HAP-1 (cell line): ENCODE data around the gene HNRNPA1L2.
"Not testable (repeated sequence)": the region's sequence is repeated elsewhere in the genome, so short reads cannot be mapped to it uniquely, and the experiment has no call there.

ENCODE experiments used
- DNase-seq, 2 experiments: peaks; one replicate each; pipeline ENCODE4 v3.0.0-alpha.2; 2016 to 2020; ENCODE audit warnings: low spot score in 2 of 2
- H3K27me3 ChIP-seq: fragments of 250-450 bp; sonication (Bioruptor Pico); 2 replicates; pipeline ENCODE4 v1.5.1; 2020; ENCODE audit warnings: low read depth, mild to moderate bottlenecking, moderate library complexity
- H3K36me3 ChIP-seq: fragments of 250-450 bp; sonication (Bioruptor Pico); replicated peaks from 2 replicates; pipeline ENCODE4 v1.5.1; 2020; ENCODE audit warnings: mild to moderate bottlenecking
- H3K4me1 ChIP-seq: fragments of 250-450 bp; sonication (Bioruptor Pico); 2 replicates; pipeline ENCODE4 v1.5.1; 2020; ENCODE audit warnings: mild to moderate bottlenecking
- H3K4me3 ChIP-seq: fragments of 250-450 bp; sonication (Bioruptor Pico); 2 replicates; pipeline ENCODE4 v1.5.1; 2020; ENCODE audit warnings: mild to moderate bottlenecking, moderate library complexity
- H3K9me3 ChIP-seq: fragments of 250-450 bp; sonication (Bioruptor Pico); 2 replicates; pipeline ENCODE4 v1.5.1; 2020; ENCODE audit warnings: mild to moderate bottlenecking, moderate library complexity
- in situ Hi-C: fragments of 300-500 bp; cut with MboI; formaldehyde crosslinking; loops from 3 replicates; pipeline ENCODE4 v1.14.3; 2020; ENCODE audit warnings: low sequenced_read_pairs, inconsistent platforms, mixed read lengths

Gene HNRNPA1L2

DNA sequence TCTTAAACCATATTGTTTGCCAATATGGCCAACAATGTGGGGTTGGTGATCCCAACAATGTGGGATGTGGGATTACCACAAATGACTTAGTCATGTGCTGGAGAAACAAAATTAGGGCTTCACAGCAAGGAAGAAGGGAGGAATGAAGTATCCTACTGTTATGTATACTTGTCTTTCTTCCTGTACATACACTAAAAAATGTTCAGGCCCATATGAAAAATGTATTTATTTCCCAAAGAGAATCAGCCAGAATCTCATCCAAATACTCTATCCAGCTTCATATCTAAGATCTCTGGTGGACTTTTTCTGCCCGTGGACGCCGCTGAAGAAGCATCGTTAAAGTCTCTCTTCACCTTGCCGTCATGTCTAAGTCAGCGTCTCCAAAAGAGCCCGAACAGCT lies at the start of gene HNRNPA1L2:
Gene HNRNPA1L2 (plus strand): TSS at position 301 of the 400 bp plus-strand sequence. CDS start 62 bp downstream, at position 363.
- no peaks in the 10 kb centered on the region for H3K4me1 ChIP-seq
- in situ Hi-C loops, result no loop called here
- DNase-seq, result no peak
- no peaks in the 10 kb centered on the region for H3K9me3 ChIP-seq
- no peaks in the 10 kb centered on the region for H3K27me3 ChIP-seq
- H3K36me3 ChIP-seq, result peaks cover 18% of the 10 kb centered on the region
- no peak within 1 kb of the TSS for H3K4me3 ChIP-seq

DNA sequence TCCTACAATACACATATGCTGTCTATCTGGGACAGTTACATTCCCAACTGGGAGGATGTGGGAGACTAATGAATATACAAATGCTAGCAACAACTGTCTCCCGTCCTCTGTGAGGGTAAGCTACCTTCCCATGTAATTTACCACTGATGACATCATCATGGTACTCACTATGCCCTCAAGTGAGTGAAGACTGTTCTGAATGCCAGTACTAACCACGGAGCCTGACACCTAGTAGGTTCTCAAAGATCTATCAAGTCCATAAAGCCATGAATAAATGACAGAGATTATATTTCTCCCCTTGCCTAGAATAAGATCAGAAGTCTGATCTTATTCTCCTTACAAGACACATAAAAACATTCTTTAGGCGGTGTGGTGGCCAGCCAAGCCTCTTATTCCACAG lies 49.1 kb upstream of the HNRNPA1L2 start:
- H3K27me3 ChIP-seq, H3K4me1 ChIP-seq, H3K9me3 ChIP-seq, H3K36me3 ChIP-seq, H3K4me3 ChIP-seq, in situ Hi-C loops, DNase-seq: not testable (repeated sequence)

DNA sequence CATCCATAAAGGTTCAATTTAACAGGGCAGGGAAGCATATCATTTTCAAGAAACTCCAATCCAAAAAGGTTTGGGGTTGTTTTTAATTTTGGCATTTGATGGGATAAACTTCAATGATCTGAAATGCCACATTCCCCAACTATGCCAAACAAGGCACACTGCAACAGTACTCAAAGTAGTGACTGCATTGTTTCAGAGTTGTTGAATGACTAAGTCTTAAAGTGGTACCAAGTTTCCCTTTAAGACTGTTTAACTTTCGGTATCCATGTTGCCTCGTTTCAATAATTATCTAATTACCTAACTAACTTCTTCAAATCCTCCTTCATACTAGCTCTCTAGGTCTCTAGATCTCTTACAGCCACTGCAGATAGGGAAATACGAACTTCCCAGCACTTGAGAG lies 48.4 kb upstream of the HNRNPA1L2 start:
- H3K36me3 ChIP-seq, H3K9me3 ChIP-seq, H3K4me1 ChIP-seq, DNase-seq, in situ Hi-C loops, H3K27me3 ChIP-seq, H3K4me3 ChIP-seq: not testable (repeated sequence)

DNA sequence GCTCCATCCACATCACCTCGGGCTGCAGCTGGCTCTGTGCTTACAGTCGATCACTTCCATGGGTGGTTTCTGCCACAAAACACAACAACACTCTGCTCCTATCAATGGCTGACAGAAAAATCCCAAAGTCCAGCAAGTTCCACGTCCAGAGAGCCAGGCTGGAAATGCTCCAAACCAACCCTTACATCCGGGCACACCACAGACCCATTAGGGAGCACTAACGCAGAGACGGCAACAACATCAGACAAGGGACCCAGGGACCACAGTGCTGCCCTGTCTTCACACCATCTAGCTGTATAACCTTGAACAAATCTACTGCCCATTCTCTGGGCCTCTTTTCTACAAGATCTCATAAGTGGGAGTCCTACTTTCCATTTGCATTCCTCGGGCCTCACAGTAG lies 47.9 kb upstream of the HNRNPA1L2 start:
- H3K4me1 ChIP-seq, DNase-seq, H3K36me3 ChIP-seq, H3K27me3 ChIP-seq, H3K9me3 ChIP-seq, in situ Hi-C loops, H3K4me3 ChIP-seq: not testable (repeated sequence)

DNA sequence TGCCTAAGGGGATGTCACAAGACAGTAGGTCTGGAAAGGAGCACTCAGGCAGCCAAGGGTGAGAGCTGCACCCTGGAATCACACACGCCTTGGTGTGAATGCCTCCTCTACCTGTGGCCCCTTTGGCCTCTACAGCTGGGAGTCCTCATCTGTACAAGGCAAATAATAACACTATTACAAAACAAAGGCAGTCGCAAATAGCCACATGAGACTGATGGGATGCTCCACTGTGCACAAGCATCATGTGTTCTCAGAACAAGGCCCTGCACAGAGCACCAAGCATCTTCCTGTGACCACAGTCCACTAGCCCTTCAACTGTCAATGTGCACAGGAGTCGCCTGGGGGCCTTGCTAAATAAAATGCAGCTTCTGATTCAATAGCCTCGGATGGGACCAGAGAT lies 44.6 kb upstream of the HNRNPA1L2 start:
- Histone ChIP-seq H3K4me3 (no peak overlapping the region), H3K27me3 (no peaks in the 10 kb centered on the region), H3K9me3 (no peaks in the 10 kb centered on the region), H3K36me3 (no peaks in the 10 kb centered on the region), H3K4me1 (peaks cover 5% of the 10 kb centered on the region)
- in situ Hi-C loops, result no loop called here
- no peak for DNase-seq

DNA sequence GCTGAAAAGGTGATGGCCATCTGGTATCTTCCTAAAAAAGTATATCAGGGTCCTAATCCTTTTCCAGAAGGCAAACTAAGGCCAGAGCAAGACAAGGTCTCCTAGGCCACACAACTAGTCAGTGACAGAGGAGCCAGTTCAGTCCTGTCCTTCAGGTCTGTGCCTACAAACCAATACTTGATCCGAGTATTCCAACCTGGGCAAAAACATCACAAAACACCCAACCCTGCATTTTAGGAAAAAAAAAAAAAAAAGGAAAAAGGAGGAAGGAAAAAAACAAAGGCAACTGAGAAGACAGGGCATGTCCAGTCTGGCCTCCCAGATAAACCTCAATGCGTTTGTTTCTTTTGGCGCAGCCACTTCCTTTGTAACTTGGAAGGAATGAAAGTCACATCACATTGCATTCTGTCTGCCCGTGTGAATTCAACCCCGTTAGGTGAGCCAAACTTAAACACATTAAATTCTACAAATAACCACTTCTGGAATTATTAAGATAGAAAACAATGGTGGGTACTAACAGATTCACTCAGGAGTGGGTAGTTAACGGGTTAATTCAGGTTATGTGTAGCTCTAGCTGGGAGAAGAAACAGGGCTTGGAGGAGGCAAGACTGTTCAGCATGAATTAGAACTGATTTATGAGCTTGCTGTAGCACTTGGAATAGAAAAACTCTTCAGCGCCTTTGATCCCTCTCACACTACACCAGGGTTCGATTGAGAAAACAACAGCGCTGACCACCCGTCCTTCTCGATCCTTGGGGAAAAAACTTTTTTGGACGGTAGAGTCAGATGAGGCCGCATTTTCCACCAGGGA lies 43.0 kb upstream of the HNRNPA1L2 start:
- H3K4me1 ChIP-seq, result peaks cover 5% of the 10 kb centered on the region
- no peaks in the 10 kb centered on the region for H3K27me3 ChIP-seq
- H3K9me3 ChIP-seq, result no peaks in the 10 kb centered on the region
- no peaks in the 10 kb centered on the region for H3K36me3 ChIP-seq
- in situ Hi-C loops, result no loop called here
- DNase-seq, result peak; percentile 42 to 68
- peak overlapping the region; percentile 49 for H3K4me3 ChIP-seq

DNA sequence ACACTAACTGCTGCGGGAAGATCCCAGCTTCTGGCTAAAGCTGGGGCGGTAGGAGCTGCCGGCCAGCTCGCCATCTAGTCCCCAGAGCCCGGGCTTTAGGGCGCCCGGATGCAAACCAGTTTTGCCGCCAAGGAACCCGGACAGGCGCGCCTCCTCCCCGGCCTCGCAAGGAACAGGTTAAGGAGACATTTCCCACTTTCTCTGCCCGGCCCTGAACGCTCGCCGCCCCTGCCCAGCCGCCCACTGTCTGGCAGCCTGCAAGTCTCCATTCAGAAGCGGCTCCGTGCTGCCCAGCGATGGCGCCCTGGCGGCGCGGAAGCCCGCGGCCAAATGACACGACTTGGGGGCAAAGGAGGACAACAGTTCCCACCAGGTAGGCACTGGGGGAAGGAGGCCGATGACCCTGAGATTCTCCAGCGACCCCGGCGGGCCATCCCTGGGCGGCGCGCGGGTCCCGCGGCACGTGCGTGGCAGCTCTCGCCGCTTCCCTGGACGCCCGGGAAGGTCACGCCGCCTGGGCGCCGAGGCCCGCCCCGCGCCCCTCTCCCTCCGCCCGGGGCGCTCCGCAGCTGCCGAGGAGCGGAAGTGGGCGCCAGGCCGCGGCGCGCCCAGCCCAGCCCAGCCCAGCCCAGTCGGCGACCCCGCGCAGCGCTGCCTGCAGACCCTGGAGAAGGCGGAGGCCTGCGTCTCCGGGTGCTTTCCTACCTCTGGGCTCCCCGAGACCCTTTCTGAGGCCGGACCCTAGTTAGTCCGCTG lies 42.2 kb upstream of the HNRNPA1L2 start:
- Histone ChIP-seq H3K36me3 (no peaks in the 10 kb centered on the region), H3K27me3 (no peaks in the 10 kb centered on the region), H3K4me1 (peaks cover 5% of the 10 kb centered on the region), H3K9me3 (no peaks in the 10 kb centered on the region), H3K4me3 (peak overlapping the region; percentile 49)
- in situ Hi-C loops, result no loop called here
- DNase-seq, result peak; percentile 67 to 73

DNA sequence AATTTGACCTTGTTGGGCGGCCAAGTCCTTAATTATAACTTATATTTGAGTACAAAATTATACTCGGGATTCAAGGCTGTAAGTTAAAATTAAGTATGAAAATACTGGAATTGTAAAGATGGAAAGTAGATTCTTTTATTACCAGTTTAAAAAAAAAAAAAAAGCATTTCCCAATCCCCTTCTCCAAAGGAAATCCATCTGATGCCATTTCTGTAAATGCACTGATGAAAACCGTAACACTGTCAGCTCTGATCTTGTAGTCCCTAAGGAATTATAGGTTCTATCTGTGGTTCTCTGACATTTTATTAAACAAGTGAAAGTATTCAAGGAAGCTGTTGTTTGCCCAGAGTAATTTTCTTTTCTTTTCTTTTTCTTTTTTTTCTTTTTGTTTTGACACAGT lies 41.6 kb upstream of the HNRNPA1L2 start:
- Histone ChIP-seq H3K36me3 (no peaks in the 10 kb centered on the region), H3K4me3 (peak overlapping the region; percentile 49), H3K4me1 (peaks cover 5% of the 10 kb centered on the region), H3K9me3 (no peaks in the 10 kb centered on the region), H3K27me3 (no peaks in the 10 kb centered on the region)
- in situ Hi-C loops, result no loop called here
- peak in 1 of 2 experiments; percentile 35 for DNase-seq

DNA sequence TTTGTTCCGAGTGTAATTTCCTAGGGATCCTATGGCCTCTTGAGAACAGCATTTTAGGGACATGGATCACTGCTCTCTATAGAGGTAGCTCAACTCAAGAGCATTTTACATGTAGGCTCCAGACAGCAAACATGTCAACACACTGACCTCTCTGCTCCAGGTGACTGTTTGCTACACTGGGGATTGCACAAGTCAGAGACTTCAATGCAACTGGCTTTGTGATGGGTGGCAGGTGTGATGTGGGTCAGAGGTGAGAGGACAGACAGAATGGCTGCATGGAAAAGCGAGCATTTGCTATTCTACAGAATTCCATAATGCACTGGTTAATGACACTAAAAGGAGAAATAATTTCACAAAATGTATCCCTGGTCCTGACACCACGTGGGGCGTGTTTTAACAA lies 38.9 kb upstream of the HNRNPA1L2 start:
- in situ Hi-C loops, H3K4me3 ChIP-seq, H3K36me3 ChIP-seq, DNase-seq, H3K4me1 ChIP-seq, H3K27me3 ChIP-seq, H3K9me3 ChIP-seq: not testable (repeated sequence)

DNA sequence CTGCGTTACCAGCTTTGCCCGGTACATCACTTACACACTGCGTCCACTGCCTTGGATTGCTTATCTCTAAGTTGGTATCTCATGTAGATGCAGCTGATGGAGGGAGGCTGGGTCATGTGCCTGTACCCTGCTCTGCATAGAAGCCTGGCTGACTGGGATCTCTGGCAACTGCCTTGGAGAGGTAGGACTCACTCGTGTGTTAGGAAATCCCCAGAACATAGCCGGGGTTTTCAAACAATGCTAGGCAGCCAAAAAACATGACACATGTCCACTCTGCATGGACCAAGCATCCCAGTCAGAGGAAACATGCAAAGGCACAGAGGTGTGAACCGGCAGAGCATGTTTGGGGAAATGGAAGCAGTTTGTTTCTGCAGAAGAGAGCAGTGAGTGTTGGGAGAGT lies 36.1 kb upstream of the HNRNPA1L2 start:
- H3K36me3 ChIP-seq, H3K9me3 ChIP-seq, DNase-seq, H3K27me3 ChIP-seq, H3K4me3 ChIP-seq, H3K4me1 ChIP-seq, in situ Hi-C loops: not testable (repeated sequence)

DNA sequence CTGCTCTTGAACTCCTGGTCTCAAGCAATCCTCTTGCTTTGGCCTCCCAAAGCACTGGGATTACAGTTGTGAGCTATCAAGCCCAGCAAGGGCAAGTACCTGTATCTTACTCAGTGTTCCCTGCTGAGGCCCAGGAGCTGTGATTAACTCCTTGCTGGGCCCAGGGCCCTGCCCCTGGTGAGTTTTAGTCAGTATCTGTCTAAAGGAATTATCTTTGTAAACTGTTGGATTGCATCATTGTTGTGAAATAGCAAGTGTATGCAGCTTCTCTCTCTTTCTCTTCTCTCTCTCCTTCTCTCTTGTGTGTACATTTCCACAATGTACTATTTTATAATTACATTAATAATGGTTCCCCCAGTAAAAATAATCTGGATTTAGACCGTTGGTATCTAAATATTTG lies 35.4 kb upstream of the HNRNPA1L2 start:
- H3K36me3 ChIP-seq, H3K27me3 ChIP-seq, DNase-seq, H3K9me3 ChIP-seq, in situ Hi-C loops, H3K4me3 ChIP-seq, H3K4me1 ChIP-seq: not testable (repeated sequence)

DNA sequence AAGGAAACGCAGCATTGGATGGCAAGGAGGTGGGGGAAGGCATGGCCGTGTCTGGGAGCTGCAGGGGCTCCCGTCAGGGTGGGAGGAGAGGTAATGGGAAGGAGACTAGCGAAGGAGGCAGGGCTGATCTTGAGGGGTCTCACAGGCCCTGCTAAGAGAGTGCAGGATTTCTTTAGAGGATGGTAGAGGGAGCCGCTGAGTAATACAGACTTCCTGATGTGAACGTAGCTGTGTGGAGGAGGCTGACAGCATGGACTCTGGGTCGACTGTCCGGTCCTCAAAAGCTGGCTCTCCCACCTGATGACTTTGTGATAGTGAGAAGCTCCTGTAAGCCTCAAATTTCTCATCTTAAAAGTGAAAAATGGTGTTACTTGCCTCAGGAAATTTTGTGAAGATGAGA lies 34.0 kb upstream of the HNRNPA1L2 start:
- H3K27me3 ChIP-seq, H3K36me3 ChIP-seq, H3K4me3 ChIP-seq, H3K9me3 ChIP-seq, DNase-seq, in situ Hi-C loops, H3K4me1 ChIP-seq: not testable (repeated sequence)

DNA sequence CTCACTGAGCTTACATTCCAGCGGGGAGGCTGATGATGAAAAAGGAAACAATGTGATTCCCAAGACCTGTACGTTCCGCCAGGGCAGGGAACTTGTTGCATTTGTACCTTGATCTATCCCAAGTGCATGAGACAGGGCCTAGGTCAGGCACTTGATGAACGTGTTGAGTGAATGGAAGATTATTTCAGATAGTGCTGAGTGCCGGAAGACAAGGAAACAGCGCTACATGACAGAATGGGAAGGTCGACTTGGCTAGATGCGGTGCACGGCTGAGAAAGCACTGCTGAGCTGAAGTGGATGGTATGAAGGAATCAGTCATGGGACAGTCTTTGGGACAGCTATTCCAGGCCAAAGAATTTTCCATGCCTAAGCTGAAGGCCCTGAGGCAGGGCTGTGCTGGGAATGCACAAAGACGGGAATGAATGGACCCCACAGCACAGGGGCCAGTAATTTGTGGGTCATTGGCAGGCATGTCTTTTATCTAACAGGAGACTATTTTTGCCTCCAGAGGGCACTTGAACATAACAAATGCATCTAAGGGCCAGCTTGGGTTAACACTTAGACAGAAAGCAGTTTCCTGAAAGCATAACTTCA lies 33.1 kb upstream of the HNRNPA1L2 start:
- in situ Hi-C loops, H3K9me3 ChIP-seq, H3K27me3 ChIP-seq, H3K4me3 ChIP-seq, H3K4me1 ChIP-seq, H3K36me3 ChIP-seq: not testable (repeated sequence)
- peak; percentile 38 to 43 for DNase-seq

DNA sequence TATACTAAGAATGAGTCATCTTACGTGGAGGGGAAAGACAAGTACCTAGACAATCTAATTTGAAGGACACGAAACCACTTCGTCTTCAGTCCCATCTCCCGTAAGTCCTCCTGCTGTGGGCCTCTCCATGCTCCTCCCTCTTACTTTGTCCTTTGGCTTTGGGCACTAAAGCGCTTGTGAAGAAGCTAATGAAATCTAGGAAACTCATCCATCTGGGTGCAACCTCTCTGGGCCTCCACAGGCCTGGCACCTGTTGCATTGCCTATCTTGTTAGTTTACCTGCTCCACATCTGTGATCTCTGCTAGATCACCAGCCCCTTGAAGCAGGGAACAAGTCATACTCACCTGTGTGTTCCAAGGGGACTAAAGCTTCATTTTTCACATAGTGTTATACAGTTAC lies 32.1 kb upstream of the HNRNPA1L2 start:
- H3K36me3 ChIP-seq, DNase-seq, in situ Hi-C loops, H3K27me3 ChIP-seq, H3K4me1 ChIP-seq, H3K9me3 ChIP-seq, H3K4me3 ChIP-seq: not testable (repeated sequence)
